GM21737 (cell line): ENCODE results near the gene LGR6.
"Not testable (repeated sequence)": the region's sequence is repeated elsewhere in the genome, so short reads cannot be mapped to it uniquely, and the experiment has no call there.

Experiments used
- ATAC-seq: cut with Tn5 transposase; IDR thresholded peaks from one replicate; pipeline ENCODE4 v1.9.1; 2021; ENCODE audit warnings: mild to moderate bottlenecking, moderate library complexity; ENCODE audit not compliant: unreplicated experiment

The LGR6 gene

GRCh38 chr1:202235003-202235660 is 41.5 kb downstream of the LGR6 start:
- ATAC-seq: no peak

GRCh38 chr1:202235856-202236837 is 42.5 kb downstream of the LGR6 start:
- no peak for ATAC-seq

- ATAC-seq: no peak
Observed at GRCh38 chr1:202237052-202237451, 43.5 kb downstream of the LGR6 start.

- no peak for ATAC-seq
Observed at GRCh38 chr1:202238914-202239313, 45.3 kb downstream of the LGR6 start.

- ATAC-seq: not testable (repeated sequence)
Observed at GRCh38 chr1:202240226-202240625, 46.6 kb downstream of the LGR6 start.

GRCh38 chr1:202240956-202241355 is 47.4 kb downstream of the LGR6 start:
- no peak for ATAC-seq

- no peak for ATAC-seq
Observed at GRCh38 chr1:202241376-202242079, 47.9 kb downstream of the LGR6 start.

- no peak for ATAC-seq
Observed at GRCh38 chr1:202242080-202242419, 48.5 kb downstream of the LGR6 start.

GRCh38 chr1:202243006-202243405 is 49.4 kb downstream of the LGR6 start:
- ATAC-seq: no peak

- ATAC-seq: no peak
Observed at GRCh38 chr1:202244841-202245261, 51.3 kb downstream of the LGR6 start.

- no peak for ATAC-seq
Observed at GRCh38 chr1:202245391-202245790, 51.8 kb downstream of the LGR6 start.

- ATAC-seq: no peak
Observed at GRCh38 chr1:202247104-202247503, 53.5 kb downstream of the LGR6 start.

- ATAC-seq: no peak
Observed at GRCh38 chr1:202247837-202248795, 54.5 kb downstream of the LGR6 start.

- no peak for ATAC-seq
Observed at GRCh38 chr1:202248861-202249260, 55.3 kb downstream of the LGR6 start.

- no peak for ATAC-seq
Observed at GRCh38 chr1:202249436-202249835, 55.8 kb downstream of the LGR6 start.

GRCh38 chr1:202249846-202250245 is 56.2 kb downstream of the LGR6 start:
- no peak for ATAC-seq

- no peak for ATAC-seq
Observed at GRCh38 chr1:202250982-202251381, 57.4 kb downstream of the LGR6 start.

GRCh38 chr1:202251424-202252256 is 58.0 kb downstream of the LGR6 start:
- no peak for ATAC-seq

- no peak for ATAC-seq
Observed at GRCh38 chr1:202252271-202252670, 58.7 kb downstream of the LGR6 start.
